ENCODE measurements around the gene RFX7. TPM values are rescaled to one million over a fixed set of nuclear protein-coding genes. Genes with fewer than 3 reads are reported as not detected.
A peak's percentile ranks its signal among the peaks of the same experiment; 100 is the strongest.

RFX7 gene
- total RNA-seq, 1 experiment from 2014 or later: 2.3 TPM

DNA sequence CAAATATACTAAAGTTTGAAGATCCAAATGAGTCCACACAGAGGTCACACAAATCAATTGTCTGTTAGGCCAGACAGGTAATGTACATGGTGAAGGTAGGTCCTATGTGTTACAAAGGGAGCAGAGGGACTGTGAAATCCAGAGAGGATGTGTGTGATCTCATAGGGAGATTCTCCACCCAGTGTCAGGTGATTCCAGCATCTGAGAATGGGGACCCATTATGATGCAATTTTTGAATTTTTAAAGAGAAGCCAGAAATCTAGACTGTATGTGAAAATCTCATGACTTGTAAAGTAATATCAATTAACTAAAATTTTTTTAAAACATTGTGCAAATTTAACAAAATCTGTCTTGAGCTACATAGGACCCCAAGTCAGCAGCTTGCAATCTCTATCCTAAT lies 192.0 kb downstream of the RFX7 start:
- no peaks in the 10 kb centered on the region for H3K36me3 ChIP-seq
- H3K27me3 ChIP-seq: no peaks in the 10 kb centered on the region
- no peak for DNase-seq
- no peaks in the 10 kb centered on the region for H3K9me3 ChIP-seq
- no peak overlapping the region for H3K4me3 ChIP-seq

DNA sequence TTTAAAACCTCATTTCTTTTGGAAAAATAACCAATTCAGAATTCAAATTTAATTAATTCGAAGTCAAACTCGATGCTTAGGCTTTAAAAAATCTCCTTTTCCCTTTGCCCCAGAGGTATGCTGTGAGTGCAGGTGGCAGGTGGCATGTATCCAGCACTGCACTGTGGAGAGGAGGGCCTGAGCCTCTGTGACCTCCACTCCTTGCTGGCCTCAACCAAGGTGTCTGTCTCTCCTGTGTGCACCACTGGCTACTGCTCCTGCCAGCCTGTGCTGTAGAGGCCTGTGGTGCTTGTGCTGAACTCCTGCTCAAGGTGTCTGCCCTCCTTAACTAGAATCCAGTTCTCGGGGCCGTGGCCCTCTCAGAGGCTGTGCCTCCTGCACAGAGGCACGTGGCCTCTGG lies 194.1 kb downstream of the RFX7 start:
- no peaks in the 10 kb centered on the region for H3K36me3 ChIP-seq
- no peak for DNase-seq

GRCh38 chr15:56047354-56047753 lies 196.3 kb downstream of the RFX7 start:
- no peaks in the 10 kb centered on the region for H3K27me3 ChIP-seq
- no peaks in the 10 kb centered on the region for H3K36me3 ChIP-seq
- no peak overlapping the region for H3K4me3 ChIP-seq
- no peak for DNase-seq
- H3K9me3 ChIP-seq: peaks cover 4% of the 10 kb centered on the region

More for the DNA sequence above, 194.1 kb downstream of the RFX7 start:
- Histone ChIP-seq H3K4me3 (no peak overlapping the region), H3K9me3 (peaks cover 4% of the 10 kb centered on the region), H3K27me3 (no peaks in the 10 kb centered on the region)

- no peaks in the 10 kb centered on the region for H3K27me3 ChIP-seq
- H3K9me3 ChIP-seq: peaks cover 4% of the 10 kb centered on the region
- H3K4me3 ChIP-seq: no peak overlapping the region
- H3K36me3 ChIP-seq: no peaks in the 10 kb centered on the region
- DNase-seq: no peak
Measured at GRCh38 chr15:56045068-56045748, 198.5 kb downstream of the RFX7 start.

DNA sequence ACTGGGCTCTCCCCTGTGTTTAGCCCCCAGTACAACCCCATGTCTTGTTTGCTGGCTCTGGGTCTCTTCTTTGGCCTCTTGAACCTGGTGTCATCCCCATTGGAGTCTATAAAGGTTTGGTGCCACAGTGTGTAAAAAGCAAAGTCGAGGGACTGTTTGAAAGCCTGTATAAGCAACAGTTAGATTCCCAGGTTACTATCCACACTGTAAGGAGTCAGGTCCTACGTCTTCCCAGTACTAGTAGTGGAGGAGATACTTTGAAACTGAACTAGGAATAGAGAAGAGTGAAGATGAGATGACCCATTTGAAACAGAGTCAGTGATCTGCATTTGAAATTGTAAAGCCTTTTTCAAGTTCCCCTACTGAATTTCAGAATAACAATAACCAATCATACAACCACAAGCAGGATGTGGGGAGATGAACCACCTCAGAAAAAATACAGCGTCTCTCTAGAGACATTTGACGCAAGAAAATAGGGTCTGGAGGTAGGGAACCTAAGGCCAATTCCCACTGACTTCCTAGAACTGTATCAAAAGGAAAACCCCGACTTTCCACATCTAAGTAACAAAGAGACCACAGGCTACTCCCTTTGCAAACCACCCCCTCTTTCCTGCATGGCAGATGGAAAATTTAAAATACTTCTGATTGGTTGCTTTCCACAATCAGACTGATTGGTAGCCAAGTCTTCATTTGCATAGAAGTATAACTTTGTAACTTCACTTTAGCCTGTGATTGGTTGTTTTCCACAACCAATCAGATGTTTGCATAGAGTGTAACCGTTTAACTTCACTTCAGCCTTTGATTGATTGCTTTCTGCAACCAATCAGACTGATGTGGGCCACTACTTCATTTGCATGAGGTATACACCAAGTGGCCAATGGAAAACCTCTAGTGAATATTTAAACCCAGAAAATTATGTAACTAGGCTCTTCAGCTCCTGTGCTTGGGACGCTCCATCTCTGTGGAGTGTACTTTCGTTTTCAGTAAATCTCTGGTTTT lies 200.4 kb downstream of the RFX7 start:
- Histone ChIP-seq H3K36me3 (no peaks in the 10 kb centered on the region), H3K9me3 (peaks cover 4% of the 10 kb centered on the region), H3K27me3 (no peaks in the 10 kb centered on the region), H3K4me3 (no peak overlapping the region)
- no peak for DNase-seq

- H3K9me3 ChIP-seq: peaks cover 4% of the 10 kb centered on the region
- no peak overlapping the region for H3K4me3 ChIP-seq
- no peaks in the 10 kb centered on the region for H3K27me3 ChIP-seq
- no peaks in the 10 kb centered on the region for H3K36me3 ChIP-seq
- DNase-seq: no peak
Measured at GRCh38 chr15:56042498-56042897, 201.2 kb downstream of the RFX7 start.

DNA sequence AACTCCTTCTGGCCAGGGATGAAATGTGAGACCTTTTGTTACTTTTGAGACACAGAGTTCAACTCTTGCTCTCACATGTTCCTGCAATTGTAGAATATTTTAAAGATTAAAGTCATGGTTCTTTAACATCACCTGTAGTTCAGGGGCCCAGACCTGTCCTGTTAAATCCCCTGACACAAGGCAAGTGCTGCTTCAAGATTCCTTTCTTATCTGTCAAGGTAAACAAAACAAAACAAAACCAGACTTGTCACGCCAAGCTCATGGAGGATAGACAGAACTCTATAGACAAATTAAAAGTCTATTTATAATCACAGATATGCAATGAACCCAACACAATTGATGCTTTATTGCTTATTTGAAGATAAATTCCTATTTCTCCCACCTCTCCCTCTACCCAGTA lies 201.6 kb downstream of the RFX7 start:
- Histone ChIP-seq H3K36me3 (no peaks in the 10 kb centered on the region), H3K27me3 (no peaks in the 10 kb centered on the region), H3K4me3 (no peak overlapping the region), H3K9me3 (peaks cover 4% of the 10 kb centered on the region)
- no peak for DNase-seq

DNA sequence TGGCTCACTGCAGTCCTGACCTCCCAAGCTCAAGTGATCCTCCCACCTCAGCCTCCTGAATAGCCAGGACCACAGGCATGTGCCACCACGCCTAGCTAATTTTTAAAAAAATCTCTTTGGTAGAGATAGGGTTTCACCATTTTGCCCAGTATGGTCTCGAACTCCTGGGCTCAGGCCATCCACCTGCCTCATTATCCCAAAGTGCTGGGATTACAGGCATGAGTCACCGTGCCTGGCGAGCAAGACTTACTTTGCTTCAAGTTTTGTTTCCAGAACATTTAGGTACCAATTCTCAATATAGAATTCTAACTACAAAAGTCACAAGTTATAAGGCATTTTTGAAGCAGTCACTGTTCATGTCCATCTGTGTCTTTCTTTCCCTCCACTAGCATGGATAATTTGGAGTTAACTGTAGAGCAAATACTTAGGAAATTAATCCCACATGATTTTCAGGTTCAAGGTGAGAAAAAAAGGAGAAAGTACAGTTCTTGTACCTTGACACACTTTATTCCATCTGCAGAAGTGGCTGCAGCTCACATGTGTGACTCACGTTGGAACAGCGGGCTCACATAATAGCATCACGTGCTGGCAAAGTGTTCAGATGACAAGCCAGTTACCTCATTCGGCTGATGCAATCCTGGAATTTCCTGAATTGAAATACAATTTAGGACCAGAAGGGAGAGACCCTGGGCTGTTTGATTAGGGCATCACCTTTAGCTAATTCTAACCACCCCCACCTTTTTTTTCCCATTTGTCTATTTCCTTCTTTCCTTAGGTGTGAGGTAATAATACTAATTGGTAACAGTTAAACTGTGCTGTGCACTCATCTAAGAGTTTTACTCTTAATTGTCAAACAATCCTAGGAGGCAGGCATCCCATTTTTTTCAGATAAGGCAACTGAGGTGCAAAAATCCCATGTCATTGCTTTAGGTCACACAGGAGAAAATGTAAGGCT lies 203.3 kb downstream of the RFX7 start:
- H3K27me3 ChIP-seq: no peaks in the 10 kb centered on the region
- DNase-seq: peak; percentile 88
- no peaks in the 10 kb centered on the region; the same call in 1 of the 2 replicates for H3K9me3 ChIP-seq
- H3K4me3 ChIP-seq: no peak overlapping the region
- no peaks in the 10 kb centered on the region for H3K36me3 ChIP-seq

GRCh38 chr15:56038707-56039106 lies 205.0 kb downstream of the RFX7 start:
- H3K9me3 ChIP-seq: no peaks in the 10 kb centered on the region; the same call in 1 of the 2 replicates
- no peaks in the 10 kb centered on the region for H3K36me3 ChIP-seq
- no peak overlapping the region for H3K4me3 ChIP-seq
- no peaks in the 10 kb centered on the region for H3K27me3 ChIP-seq
- DNase-seq: no peak

- H3K27me3 ChIP-seq: no peaks in the 10 kb centered on the region
- no peaks in the 10 kb centered on the region; the same call in 1 of the 2 replicates for H3K9me3 ChIP-seq
- DNase-seq: peak; percentile 5
- no peaks in the 10 kb centered on the region for H3K36me3 ChIP-seq
- H3K4me3 ChIP-seq: no peak overlapping the region
Measured at GRCh38 chr15:56038015-56038414, 205.7 kb downstream of the RFX7 start.

Other genes with a start within 250 kb of the RFX7 start
- 4.3 TPM in 1 of 2 replicates, not detected in the other for gene TEX9, start 121.5 kb upstream of the RFX7 start, total RNA-seq (2014; rRNA removed; shearing (Covaris generic); ENCODE audit: low replicate concordance)
- gene MNS1, start 221.3 kb upstream of the RFX7 start, total RNA-seq (2014; rRNA removed; shearing (Covaris generic); ENCODE audit: low replicate concordance): 10.9 and 17.7 TPM in 2 replicates

Data from MG63 (cell line).